HG02884 (cell line): Measurements from ENCODE around the gene SMARCAL1.

Experiments
- ATAC-seq: cut with Tn5 transposase; IDR thresholded peaks from one replicate; pipeline ENCODE4 v1.9.1; 2021; ENCODE audit warnings: mild to moderate bottlenecking, moderate library complexity; ENCODE audit not compliant: unreplicated experiment

Gene SMARCAL1

DNA sequence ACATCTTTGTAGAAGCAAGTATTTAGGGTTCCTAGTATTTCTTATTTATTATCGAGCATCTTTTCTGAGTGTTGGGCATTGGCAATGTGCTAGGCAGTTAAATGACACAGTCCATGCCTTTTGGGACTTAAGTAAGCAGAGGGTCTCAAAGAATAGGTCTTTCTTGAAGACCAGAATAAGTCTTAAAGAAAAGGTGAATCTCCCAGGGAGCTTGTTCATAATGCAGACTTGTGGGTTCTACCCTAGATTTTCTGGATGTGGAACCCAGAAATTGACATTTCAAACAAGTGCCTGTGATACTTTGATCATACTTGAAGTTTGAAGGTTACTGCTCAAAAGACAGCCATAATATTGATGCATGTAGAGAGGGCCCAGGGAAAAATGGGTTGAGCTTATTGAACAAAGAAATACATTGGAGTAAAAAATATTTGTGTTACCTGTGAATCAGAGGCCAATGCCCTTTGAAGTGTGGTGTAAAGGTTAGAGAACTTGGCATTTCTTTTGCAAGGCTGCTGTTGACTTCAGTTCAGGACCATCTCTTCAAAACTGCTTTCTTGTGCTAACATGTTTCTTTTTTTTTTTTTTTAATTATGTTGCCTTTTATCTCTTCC, 110.7 kb downstream of the SMARCAL1 start:
- ATAC-seq = no peak

DNA sequence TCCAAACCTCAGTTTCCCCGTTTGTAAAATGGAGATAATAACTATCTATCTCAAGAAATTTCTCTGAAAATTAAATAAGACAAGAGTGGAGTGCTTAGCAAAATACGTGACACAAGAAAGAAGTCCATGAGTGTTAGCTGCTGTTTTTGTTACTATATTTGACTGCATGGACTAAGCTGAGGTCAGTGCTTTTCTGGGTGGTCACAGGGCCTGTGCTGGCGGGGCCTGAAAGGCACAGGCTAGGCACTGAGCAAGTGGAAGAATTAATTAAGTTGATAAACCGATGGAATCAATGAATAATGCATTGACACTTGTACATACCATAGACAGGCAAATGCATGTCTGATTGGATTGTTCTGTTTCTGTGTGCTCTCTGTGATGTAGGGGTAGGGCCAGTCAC, 113.7 kb downstream of the SMARCAL1 start:
- no peak for ATAC-seq

DNA sequence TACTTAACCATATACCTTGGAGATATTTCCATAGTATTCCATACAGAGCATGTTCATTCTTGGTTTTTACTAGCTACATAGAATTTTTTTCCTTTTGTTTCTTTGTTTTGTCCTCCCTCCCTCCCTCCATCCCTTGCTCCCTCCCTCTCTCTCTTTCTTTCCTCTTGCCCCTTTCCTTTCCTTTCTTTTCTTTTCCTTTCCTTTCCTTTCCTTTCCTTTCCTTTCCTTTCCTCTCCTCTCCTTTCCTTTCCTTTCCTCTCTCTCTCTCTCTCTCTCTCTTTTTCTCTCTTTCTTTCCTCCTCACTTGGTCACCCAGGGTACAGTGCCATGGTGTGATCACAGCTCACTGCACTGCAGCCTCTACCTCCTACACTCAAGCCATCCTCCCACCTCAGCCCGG, 114.7 kb downstream of the SMARCAL1 start:
- ATAC-seq = no peak

GRCh38 chr2:216527600-216527999, 115.3 kb downstream of the SMARCAL1 start:
- ATAC-seq = no peak

- no peak for ATAC-seq
These were observed 120.3 kb downstream of the SMARCAL1 start for GRCh38 chr2:216532562-216532961.
